ENCODE measurements around the gene PAQR8. TPM values are rescaled to one million over a fixed set of nuclear protein-coding genes. Genes with fewer than 3 reads are reported as not detected.
A peak's percentile ranks its signal among the peaks of the same experiment; 100 is the strongest.

Gene PAQR8
- total and polyA plus RNA-seq, 4 donors: 36.0 to 60.1 (median 40.9) TPM

DNA sequence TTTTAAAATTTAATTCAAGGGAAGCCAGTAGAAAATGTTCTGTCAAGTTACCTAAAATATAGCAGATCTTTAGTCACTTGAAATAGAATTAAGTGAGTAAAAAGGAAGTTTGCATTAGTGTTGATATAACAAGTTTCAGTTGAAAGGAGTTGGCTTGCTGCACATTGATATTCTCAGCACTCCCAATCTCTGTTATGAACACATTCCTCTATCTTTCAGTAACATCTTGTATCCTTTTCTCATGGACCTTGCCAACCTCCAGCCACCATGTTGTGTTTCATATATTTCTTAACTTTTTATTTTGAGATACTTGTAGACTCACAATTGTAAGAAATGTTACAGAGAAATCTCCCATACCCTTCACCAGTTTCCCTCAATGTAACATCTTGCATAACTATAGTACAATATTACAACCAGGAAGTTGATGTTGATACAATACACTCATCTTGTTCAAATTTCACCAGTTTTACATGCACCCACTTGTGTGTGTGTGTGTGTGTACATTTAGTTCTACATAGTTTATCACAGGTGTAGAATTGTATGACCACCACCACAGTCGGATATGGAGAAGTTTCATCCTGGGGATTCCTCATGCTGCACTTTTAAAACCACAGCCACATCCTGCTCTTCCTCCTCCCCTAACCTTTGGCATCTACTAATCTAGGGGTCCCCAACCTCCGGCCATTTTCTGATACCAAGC, 20.2 kb upstream of the PAQR8 start:
- H3K36me3 ChIP-seq (ENCODE audit: control insufficient read depth, insufficient read depth, low read length): no peaks in the 10 kb centered on the region
- no peak for DNase-seq (ENCODE audit: low read depth in 4 of 6, low spot score in 6 of 6)
- no peak overlapping the region for H3K27ac ChIP-seq (ENCODE audit: low read depth, low read length)
- H3K9me3 ChIP-seq (ENCODE audit: control insufficient read depth, insufficient read depth, low read length): no peaks in the 10 kb centered on the region
- H3K4me3 ChIP-seq (ENCODE audit: low read depth, low read length): no peak overlapping the region
- WGBS (ENCODE audit: insufficient coverage): 71% methylated on average over 1 of the region's 2 CpGs
- H3K4me1 ChIP-seq (ENCODE audit: control insufficient read depth, insufficient read depth, low read length): no peaks in the 10 kb centered on the region
- no peaks in the 10 kb centered on the region for H3K27me3 ChIP-seq (ENCODE audit: control insufficient read depth, insufficient read depth, low read length)

GRCh38 chr6:52345311-52345710, 16.6 kb upstream of the PAQR8 start:
- Histone ChIP-seq H3K36me3 (ENCODE audit: control insufficient read depth, insufficient read depth, low read length) (no peaks in the 10 kb centered on the region), H3K4me1 (ENCODE audit: control insufficient read depth, insufficient read depth, low read length) (no peaks in the 10 kb centered on the region), H3K9me3 (ENCODE audit: control insufficient read depth, insufficient read depth, low read length) (no peaks in the 10 kb centered on the region), H3K4me3 (ENCODE audit: low read depth, low read length) (no peak overlapping the region), H3K27ac (ENCODE audit: low read depth, low read length) (no peak overlapping the region), H3K27me3 (ENCODE audit: control insufficient read depth, insufficient read depth, low read length) (no peaks in the 10 kb centered on the region)
- WGBS (ENCODE audit: insufficient coverage): no CpG with 5 or more reads among the region's 1 CpG
- peak in 1 of 6 donors; percentile 69 for DNase-seq (ENCODE audit: low read depth in 4 of 6, low spot score in 6 of 6)

DNA sequence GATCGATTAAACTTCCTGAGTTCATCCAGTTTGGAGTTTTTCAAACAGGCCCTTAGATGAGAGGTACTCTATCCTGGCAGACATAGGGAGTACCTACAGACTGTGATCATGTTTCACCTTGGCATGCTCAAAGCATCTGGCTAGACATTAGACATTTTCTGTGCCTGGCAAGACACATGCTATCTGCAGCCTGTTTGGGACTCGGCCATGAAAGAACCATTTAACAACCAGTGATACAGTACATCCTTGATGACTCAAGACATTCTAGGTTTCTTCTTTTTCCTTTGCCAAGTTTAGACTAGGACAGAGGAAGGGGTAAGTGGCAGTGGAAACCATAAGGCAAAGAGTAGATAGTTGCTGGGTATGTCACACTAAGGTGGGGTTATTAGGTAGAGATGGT, 15.4 kb upstream of the PAQR8 start:
- no peak overlapping the region for H3K4me3 ChIP-seq (ENCODE audit: low read depth, low read length)
- 100% methylated on average over 1 of the region's 2 CpGs for WGBS (ENCODE audit: insufficient coverage)
- no peaks in the 10 kb centered on the region for H3K27me3 ChIP-seq (ENCODE audit: control insufficient read depth, insufficient read depth, low read length)
- H3K4me1 ChIP-seq (ENCODE audit: control insufficient read depth, insufficient read depth, low read length): no peaks in the 10 kb centered on the region
- H3K9me3 ChIP-seq (ENCODE audit: control insufficient read depth, insufficient read depth, low read length): no peaks in the 10 kb centered on the region
- H3K27ac ChIP-seq (ENCODE audit: low read depth, low read length): no peak overlapping the region
- DNase-seq (ENCODE audit: low read depth in 4 of 6, low spot score in 6 of 6): no peak
- no peaks in the 10 kb centered on the region for H3K36me3 ChIP-seq (ENCODE audit: control insufficient read depth, insufficient read depth, low read length)

DNA sequence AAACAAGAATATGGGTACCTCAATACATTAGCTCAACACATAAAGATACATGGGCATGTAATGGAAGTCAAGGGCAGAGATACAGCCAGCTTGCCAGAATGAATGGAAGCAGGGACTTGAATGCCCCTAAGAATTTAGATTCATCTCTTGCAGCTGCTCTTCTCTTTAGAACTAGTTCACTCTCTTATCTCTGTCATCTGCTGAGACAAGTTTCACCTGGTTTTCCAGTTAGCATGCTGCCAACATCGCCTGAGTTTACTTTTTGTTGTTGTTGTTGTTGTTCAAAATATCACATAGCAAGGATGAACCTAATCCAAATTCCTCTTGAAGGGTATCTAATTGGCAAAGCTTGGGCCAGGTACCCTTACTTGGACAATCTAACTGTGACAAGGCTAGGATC, 14.1 kb upstream of the PAQR8 start:
- no peak overlapping the region for H3K4me3 ChIP-seq (ENCODE audit: low read depth, low read length)
- no peaks in the 10 kb centered on the region for H3K4me1 ChIP-seq (ENCODE audit: control insufficient read depth, insufficient read depth, low read length)
- H3K27ac ChIP-seq (ENCODE audit: low read depth, low read length): no peak overlapping the region
- H3K27me3 ChIP-seq (ENCODE audit: control insufficient read depth, insufficient read depth, low read length): no peaks in the 10 kb centered on the region
- WGBS (ENCODE audit: insufficient coverage): no CpG with 5 or more reads among the region's 1 CpG
- H3K36me3 ChIP-seq (ENCODE audit: control insufficient read depth, insufficient read depth, low read length): no peaks in the 10 kb centered on the region
- H3K9me3 ChIP-seq (ENCODE audit: control insufficient read depth, insufficient read depth, low read length): no peaks in the 10 kb centered on the region
- no peak for DNase-seq (ENCODE audit: low read depth in 4 of 6, low spot score in 6 of 6)

DNA sequence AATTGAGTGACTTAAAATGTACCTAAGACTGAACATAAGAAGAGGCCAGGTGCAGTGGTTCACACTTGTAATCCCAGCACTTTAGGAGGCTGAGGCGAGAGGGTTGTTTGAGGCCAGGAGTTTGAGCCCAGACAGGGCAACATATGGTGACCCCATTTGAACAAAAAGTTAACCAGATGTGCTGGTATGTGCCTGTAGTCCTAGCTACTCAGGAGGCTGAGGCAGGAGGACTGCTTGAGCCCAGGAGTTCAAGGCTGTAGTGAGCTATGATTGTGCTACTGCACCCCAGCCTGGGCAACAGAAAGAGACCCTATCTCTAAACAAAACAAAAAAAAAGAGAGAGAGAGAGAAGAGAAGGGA, 10.1 kb upstream of the PAQR8 start:
- no peaks in the 10 kb centered on the region for H3K4me1 ChIP-seq (ENCODE audit: control insufficient read depth, insufficient read depth, low read length)
- no peaks in the 10 kb centered on the region for H3K27me3 ChIP-seq (ENCODE audit: control insufficient read depth, insufficient read depth, low read length)
- no peak overlapping the region for H3K27ac ChIP-seq (ENCODE audit: low read depth, low read length)
- no peak overlapping the region for H3K4me3 ChIP-seq (ENCODE audit: low read depth, low read length)
- H3K36me3 ChIP-seq (ENCODE audit: control insufficient read depth, insufficient read depth, low read length): no peaks in the 10 kb centered on the region
- H3K9me3 ChIP-seq (ENCODE audit: control insufficient read depth, insufficient read depth, low read length): no peaks in the 10 kb centered on the region
- WGBS (ENCODE audit: insufficient coverage): 91% methylated on average over 1 of the region's 1 CpG
- DNase-seq (ENCODE audit: low read depth in 4 of 6, low spot score in 6 of 6): no peak

DNA sequence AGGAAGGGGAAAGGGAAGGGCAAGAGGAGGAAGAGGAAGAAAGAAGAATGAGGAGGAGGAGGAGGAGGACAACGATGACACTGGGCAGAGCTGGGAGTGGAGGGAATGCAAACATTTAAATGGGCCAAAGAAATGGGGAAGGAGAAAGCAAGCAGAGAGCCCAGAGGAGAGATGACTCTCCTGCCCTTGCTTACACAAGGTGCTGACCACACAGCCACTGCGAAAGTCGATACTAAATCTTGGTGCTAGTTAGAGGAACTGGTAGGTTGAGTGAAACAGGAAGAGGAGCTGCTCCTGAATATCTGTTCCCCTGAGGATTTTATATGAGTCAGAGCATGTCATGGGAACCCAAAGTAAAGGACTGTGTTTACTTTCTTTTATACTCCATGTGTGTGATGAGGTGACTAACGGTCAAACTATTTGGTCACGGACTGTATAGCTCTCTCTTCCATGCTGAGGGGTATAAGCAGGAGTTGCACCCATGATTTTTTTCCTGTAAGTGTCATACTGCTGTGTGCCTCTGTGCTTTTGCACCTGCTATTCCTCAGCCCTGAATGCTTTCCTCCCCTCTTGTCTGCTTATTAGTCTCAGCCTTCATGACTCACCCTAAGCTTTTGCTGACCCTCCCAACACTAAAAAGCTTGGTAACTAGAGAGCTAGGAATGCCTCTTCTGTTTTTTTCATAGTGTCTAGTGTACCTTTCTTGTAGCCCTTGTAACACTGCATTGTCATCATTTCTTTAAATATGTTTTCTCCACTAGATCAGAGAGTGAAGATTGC, 9.5 kb upstream of the PAQR8 start:
- H3K9me3 ChIP-seq (ENCODE audit: control insufficient read depth, insufficient read depth, low read length): no peaks in the 10 kb centered on the region
- no peak for DNase-seq (ENCODE audit: low read depth in 4 of 6, low spot score in 6 of 6)
- H3K4me1 ChIP-seq (ENCODE audit: control insufficient read depth, insufficient read depth, low read length): no peaks in the 10 kb centered on the region
- H3K27me3 ChIP-seq (ENCODE audit: control insufficient read depth, insufficient read depth, low read length): no peaks in the 10 kb centered on the region
- no peaks in the 10 kb centered on the region for H3K36me3 ChIP-seq (ENCODE audit: control insufficient read depth, insufficient read depth, low read length)
- 61% methylated on average over 4 of the region's 5 CpGs for WGBS (ENCODE audit: insufficient coverage)
- no peak overlapping the region for H3K27ac ChIP-seq (ENCODE audit: low read depth, low read length)
- H3K4me3 ChIP-seq (ENCODE audit: low read depth, low read length): no peak overlapping the region

DNA sequence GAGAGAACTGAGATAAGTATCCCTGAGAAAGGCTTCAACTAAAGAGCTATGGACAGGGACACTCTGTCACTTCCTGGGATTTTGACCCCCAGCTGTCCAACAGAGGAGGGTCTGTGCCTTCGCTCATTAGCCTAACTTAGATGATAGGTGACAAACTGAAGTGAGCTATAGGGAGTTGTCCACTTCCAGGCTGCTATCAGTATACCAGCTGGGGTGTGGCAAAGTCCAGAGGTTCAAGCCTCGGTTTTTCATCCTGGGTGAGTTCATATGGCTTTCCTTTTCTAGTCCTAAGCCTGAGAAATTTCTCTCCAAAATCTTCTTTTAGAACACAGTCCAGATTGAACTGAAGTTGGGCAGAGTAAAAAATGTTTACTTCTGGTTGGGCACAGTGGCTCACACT, 5.9 kb upstream of the PAQR8 start:
- Histone ChIP-seq H3K27ac (ENCODE audit: low read depth, low read length) (no peak overlapping the region), H3K4me1 (ENCODE audit: control insufficient read depth, insufficient read depth, low read length) (no peaks in the 10 kb centered on the region), H3K27me3 (ENCODE audit: control insufficient read depth, insufficient read depth, low read length) (no peaks in the 10 kb centered on the region), H3K36me3 (ENCODE audit: control insufficient read depth, insufficient read depth, low read length) (no peaks in the 10 kb centered on the region), H3K9me3 (ENCODE audit: control insufficient read depth, insufficient read depth, low read length) (no peaks in the 10 kb centered on the region), H3K4me3 (ENCODE audit: low read depth, low read length) (no peak overlapping the region)
- 50% methylated on average over 1 of the region's 2 CpGs for WGBS (ENCODE audit: insufficient coverage)
- DNase-seq (ENCODE audit: low read depth in 4 of 6, low spot score in 6 of 6): no peak

DNA sequence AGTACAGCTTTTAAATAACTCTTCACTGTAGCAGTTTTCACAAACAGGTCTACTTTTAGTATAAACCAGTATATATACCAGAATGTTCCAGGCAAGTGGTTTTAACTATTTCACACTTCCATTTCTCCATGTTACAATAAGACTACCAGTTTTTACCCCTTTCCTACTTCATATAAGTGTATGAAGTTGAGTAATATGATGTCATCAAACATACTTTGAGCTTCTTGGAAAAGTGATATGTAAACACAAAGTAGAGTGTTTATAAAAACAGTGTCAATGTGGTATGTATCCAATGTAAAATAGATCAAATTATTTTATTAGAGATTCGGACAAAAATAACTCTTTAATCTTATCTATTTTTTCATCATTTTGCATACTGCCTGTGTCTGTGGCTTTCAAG, 2.5 kb upstream of the PAQR8 start:
- Histone ChIP-seq H3K4me3 (ENCODE audit: low read depth, low read length) (no peak overlapping the region), H3K4me1 (ENCODE audit: control insufficient read depth, insufficient read depth, low read length) (peaks cover 19% of the 10 kb centered on the region), H3K36me3 (ENCODE audit: control insufficient read depth, insufficient read depth, low read length) (no peaks in the 10 kb centered on the region)

GRCh38 chr6:52360028-52360427, 1.9 kb upstream of the PAQR8 start:
- Histone ChIP-seq H3K36me3 (ENCODE audit: control insufficient read depth, insufficient read depth, low read length) (no peaks in the 10 kb centered on the region), H3K4me3 (ENCODE audit: low read depth, low read length) (no peak overlapping the region), H3K9me3 (ENCODE audit: control insufficient read depth, insufficient read depth, low read length) (no peaks in the 10 kb centered on the region), H3K4me1 (ENCODE audit: control insufficient read depth, insufficient read depth, low read length) (peaks cover 22% of the 10 kb centered on the region), H3K27ac (ENCODE audit: low read depth, low read length) (no peak overlapping the region), H3K27me3 (ENCODE audit: control insufficient read depth, insufficient read depth, low read length) (no peaks in the 10 kb centered on the region)
- WGBS (ENCODE audit: insufficient coverage): no CpG with 5 or more reads among the region's 3 CpGs
- DNase-seq (ENCODE audit: low read depth in 4 of 6, low spot score in 6 of 6): no peak

More for the DNA sequence above, 2.5 kb upstream of the PAQR8 start:
- no peak for DNase-seq (ENCODE audit: low read depth in 4 of 6, low spot score in 6 of 6)
- Histone ChIP-seq H3K27me3 (ENCODE audit: control insufficient read depth, insufficient read depth, low read length) (no peaks in the 10 kb centered on the region), H3K27ac (ENCODE audit: low read depth, low read length) (no peak overlapping the region), H3K9me3 (ENCODE audit: control insufficient read depth, insufficient read depth, low read length) (no peaks in the 10 kb centered on the region)
- no CpG with 5 or more reads among the region's 1 CpG for WGBS (ENCODE audit: insufficient coverage)
